Loucy (cell line): ENCODE results near the gene ACOD1.

Experiments used
- H2AFZ ChIP-seq: fragments of 200-600 bp; sonication (generic); 2 replicates; pipeline ENCODE4 v1.6.0; 2016; ENCODE audit warnings: antibody characterized with exemption, mild to moderate bottlenecking, low read length, moderate library complexity
- H3F3A ChIP-seq: fragments of 200-600 bp; 2 replicates; pipeline ENCODE4 v1.6.0; 2016; ENCODE audit warnings: antibody characterized with exemption, low read depth, mild to moderate bottlenecking
- H3K27me3 ChIP-seq: fragments of 200-600 bp; sonication (generic); 2 replicates; pipeline ENCODE4 v1.6.1; 2014; ENCODE audit warnings: low read length, mild to moderate bottlenecking; ENCODE audit not compliant: insufficient read depth, poor library complexity, severe bottlenecking
- H3K36me3 ChIP-seq: fragments of 200-600 bp; sonication (generic); 2 replicates; pipeline ENCODE4 v1.6.1; 2016; ENCODE audit warnings: low read length; ENCODE audit not compliant: insufficient read depth
- H3K4me1 ChIP-seq: fragments of 200-600 bp; sonication (generic); 2 replicates; pipeline ENCODE4 v1.5.1; 2014; ENCODE audit warnings: low read length, mild to moderate bottlenecking; ENCODE audit not compliant: insufficient read depth, poor library complexity, severe bottlenecking
- H3K4me2 ChIP-seq: fragments of 200-600 bp; sonication (generic); 2 replicates; pipeline ENCODE4 v1.6.0; 2014; ENCODE audit warnings: antibody characterized with exemption, low read length, low read depth, mild to moderate bottlenecking; ENCODE audit not compliant: poor library complexity, severe bottlenecking
- H3K4me3 ChIP-seq: fragments of 200-600 bp; sonication (generic); 2 replicates; pipeline ENCODE4 v1.5.1; 2014; ENCODE audit warnings: low read length, mild to moderate bottlenecking, mixed read lengths; ENCODE audit not compliant: poor library complexity, severe bottlenecking
- H3K79me2 ChIP-seq: fragments of 200-600 bp; sonication (generic); 2 replicates; pipeline ENCODE4 v1.6.1; 2014; ENCODE audit warnings: low read length; ENCODE audit not compliant: insufficient read depth
- H3K9ac ChIP-seq: fragments of 200-600 bp; sonication (generic); 2 replicates; pipeline ENCODE4 v1.6.0; 2014; ENCODE audit warnings: mild to moderate bottlenecking, low read depth, low read length, moderate library complexity; ENCODE audit not compliant: poor library complexity, severe bottlenecking
- H3K9me2 ChIP-seq: fragments of 200-600 bp; sonication (generic); replicated peaks from 2 replicates; pipeline ENCODE4 v1.6.1; 2016; ENCODE audit warnings: low read depth, low read length, mixed read lengths
- H3K9me3 ChIP-seq: fragments of 200-600 bp; sonication (generic); 2 replicates; pipeline ENCODE4 v1.6.1; 2014; ENCODE audit warnings: mild to moderate bottlenecking, antibody characterized with exemption, low read length, low read depth; ENCODE audit not compliant: insufficient read depth
- H4K20me1 ChIP-seq: fragments of 200-600 bp; sonication (generic); 2 replicates; pipeline ENCODE4 v1.6.0; 2014; ENCODE audit warnings: antibody characterized with exemption, low read length, mild to moderate bottlenecking; ENCODE audit not compliant: insufficient read depth, poor library complexity, severe bottlenecking
- EZH2phosphoT487 ChIP-seq: fragments of 200-600 bp; IDR thresholded peaks from 2 replicates; pipeline ENCODE4 v1.6.1; 2018; ENCODE audit warnings: antibody characterized with exemption, mild to moderate bottlenecking, moderate library complexity, borderline replicate concordance
- TF ChIP-seq, protein P1 (sequence below): fragments of 200-600 bp; sonication (generic); conservative IDR thresholded peaks from 2 replicates; pipeline ENCODE4 v1.5.1; 2014; ENCODE audit warnings: mild to moderate bottlenecking, antibody characterized with exemption, low read length

Gene ACOD1

GRCh38 chr13:76937281-76937820 is 11.0 kb upstream of the ACOD1 start:
- Histone ChIP-seq H3K4me2 (no peak overlapping the region), H3K79me2 (no peaks in the 10 kb centered on the region), H3K27me3 (peaks cover 5% of the 10 kb centered on the region), H3K9me2 (no peaks in the 10 kb centered on the region), H3K9ac (no peak overlapping the region), H3F3A (no peaks in the 10 kb centered on the region), H3K4me1 (no peaks in the 10 kb centered on the region), H2AFZ (no peak overlapping the region), H3K36me3 (no peaks in the 10 kb centered on the region), H3K4me3 (no peak overlapping the region), H4K20me1 (no peaks in the 10 kb centered on the region), H3K9me3 (no peaks in the 10 kb centered on the region)
- TF ChIP-seq, protein P1, sequence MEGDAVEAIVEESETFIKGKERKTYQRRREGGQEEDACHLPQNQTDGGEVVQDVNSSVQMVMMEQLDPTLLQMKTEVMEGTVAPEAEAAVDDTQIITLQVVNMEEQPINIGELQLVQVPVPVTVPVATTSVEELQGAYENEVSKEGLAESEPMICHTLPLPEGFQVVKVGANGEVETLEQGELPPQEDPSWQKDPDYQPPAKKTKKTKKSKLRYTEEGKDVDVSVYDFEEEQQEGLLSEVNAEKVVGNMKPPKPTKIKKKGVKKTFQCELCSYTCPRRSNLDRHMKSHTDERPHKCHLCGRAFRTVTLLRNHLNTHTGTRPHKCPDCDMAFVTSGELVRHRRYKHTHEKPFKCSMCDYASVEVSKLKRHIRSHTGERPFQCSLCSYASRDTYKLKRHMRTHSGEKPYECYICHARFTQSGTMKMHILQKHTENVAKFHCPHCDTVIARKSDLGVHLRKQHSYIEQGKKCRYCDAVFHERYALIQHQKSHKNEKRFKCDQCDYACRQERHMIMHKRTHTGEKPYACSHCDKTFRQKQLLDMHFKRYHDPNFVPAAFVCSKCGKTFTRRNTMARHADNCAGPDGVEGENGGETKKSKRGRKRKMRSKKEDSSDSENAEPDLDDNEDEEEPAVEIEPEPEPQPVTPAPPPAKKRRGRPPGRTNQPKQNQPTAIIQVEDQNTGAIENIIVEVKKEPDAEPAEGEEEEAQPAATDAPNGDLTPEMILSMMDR: no peak
- TF ChIP-seq EZH2phosphoT487: no peak

- no peak overlapping the region for H3K4me3 ChIP-seq
- no peaks in the 10 kb centered on the region for H3K4me1 ChIP-seq
- H3K4me2 ChIP-seq: no peak overlapping the region
Observed at GRCh38 chr13:76939215-76939614, 9.1 kb upstream of the ACOD1 start.

GRCh38 chr13:76942363-76942762 is 5.9 kb upstream of the ACOD1 start:
- TF ChIP-seq, protein P1: no peak
- no peak for TF ChIP-seq EZH2phosphoT487
- H2AFZ ChIP-seq: no peak overlapping the region
- no peaks in the 10 kb centered on the region for H3K36me3 ChIP-seq
- no peaks in the 10 kb centered on the region for H3F3A ChIP-seq
- no peak overlapping the region for H3K9ac ChIP-seq
- H3K9me2 ChIP-seq: no peaks in the 10 kb centered on the region
- H3K4me1 ChIP-seq: no peaks in the 10 kb centered on the region
- H3K4me3 ChIP-seq: no peak overlapping the region
- H4K20me1 ChIP-seq: no peaks in the 10 kb centered on the region
- no peaks in the 10 kb centered on the region for H3K9me3 ChIP-seq
- no peaks in the 10 kb centered on the region for H3K79me2 ChIP-seq
- H3K4me2 ChIP-seq: no peak overlapping the region
- peaks cover 5% of the 10 kb centered on the region for H3K27me3 ChIP-seq

More at GRCh38 chr13:76939215-76939614, 9.1 kb upstream of the ACOD1 start:
- H2AFZ ChIP-seq: no peak overlapping the region
- H4K20me1 ChIP-seq: no peaks in the 10 kb centered on the region
- no peaks in the 10 kb centered on the region for H3F3A ChIP-seq
- no peaks in the 10 kb centered on the region for H3K9me2 ChIP-seq
- H3K79me2 ChIP-seq: no peaks in the 10 kb centered on the region
- H3K9ac ChIP-seq: no peak overlapping the region
- H3K27me3 ChIP-seq: peaks cover 5% of the 10 kb centered on the region
- no peaks in the 10 kb centered on the region for H3K36me3 ChIP-seq
- no peaks in the 10 kb centered on the region for H3K9me3 ChIP-seq
- TF ChIP-seq, protein P1: no peak
- no peak for TF ChIP-seq EZH2phosphoT487
